A549 treated with GW870086 at 1 μM for 4 hours (cell line): ENCODE data around the gene KATNBL1. TPM values are rescaled to one million over a fixed set of nuclear protein-coding genes. Genes with fewer than 3 reads are reported as not detected.

Experiments used
- total RNA-seq: library from RNA; stranded (reverse); fragments of 200-300 nt; extraction: Qiagen RNA extraction; gene quantifications from 5 replicates; pipeline ENCODE4 v1.2.3, GENCODE V29; 2022; ENCODE audit warnings: low read depth

Gene KATNBL1
- 21.1 to 35.8 TPM (median 30.7 TPM) in 5 replicates for total RNA-seq

GRCh38 chr15:34209421-34210282, at the start of gene KATNBL1:
KATNBL1 (minus strand) TSS chr15:34210096; CDS start chr15:34163676, 46,420 bp downstream.

DNA sequence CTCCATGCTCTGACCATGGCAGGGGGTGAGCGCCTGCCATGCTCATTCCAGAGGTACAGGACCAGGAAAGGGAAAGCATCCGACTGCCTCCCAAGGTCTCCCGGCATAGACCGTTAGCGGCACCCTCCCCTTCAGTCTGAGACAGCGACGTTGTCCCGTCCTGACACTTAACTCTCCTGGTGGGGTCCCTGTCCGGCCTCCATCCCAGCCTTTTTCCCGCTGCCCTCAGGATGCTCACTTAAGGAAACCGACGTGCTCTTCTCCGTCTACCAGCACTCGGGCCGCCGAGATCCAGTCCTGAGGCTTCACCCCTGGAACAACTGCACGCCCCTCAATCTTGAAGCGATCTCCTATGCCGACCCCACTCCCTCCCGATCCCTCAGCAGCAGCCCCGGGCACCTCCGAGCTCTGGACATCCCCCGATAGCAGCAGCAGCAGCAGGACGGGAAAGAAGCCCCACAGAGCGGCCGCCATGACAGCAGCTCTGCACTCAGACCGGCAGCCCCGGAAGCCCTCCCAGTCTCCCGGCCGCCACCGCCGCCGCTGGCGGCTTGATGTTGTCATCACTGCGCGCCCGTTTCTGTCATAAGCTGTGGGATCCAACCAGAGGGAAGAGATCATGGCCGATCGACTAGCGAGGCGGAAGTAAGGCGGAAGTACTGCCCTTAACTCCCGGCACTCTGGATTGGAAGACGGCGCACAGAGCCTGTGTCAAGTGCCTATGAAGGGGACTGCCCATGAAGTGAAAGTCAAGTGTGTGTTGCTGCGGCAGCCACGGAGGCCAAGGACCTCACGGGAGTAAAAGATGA, 108.3 kb downstream of the KATNBL1 start, which contains the start of the genes EMC7 and PGBD4:
EMC7 (minus strand) TSS at position 497 of the 809 bp plus-strand sequence; CDS start at position 474, 23 bp downstream.
PGBD4 (plus strand) TSS at position 718 of the 809 bp plus-strand sequence. CDS start 449 bp downstream, outside the sequence.

Other genes with a start within 250 kb of the KATNBL1 start
- gene CHRM5, start 241.6 kb downstream of the KATNBL1 start, total RNA-seq = 0.06 TPM in 1 of 5 replicates, not detected in the others
- 19.7 to 24.1 TPM (median 22.4 TPM) in 5 replicates for gene AVEN, start 170.9 kb downstream of the KATNBL1 start, total RNA-seq
- gene EMC7, start 108.2 kb downstream of the KATNBL1 start, total RNA-seq = 129 to 153 TPM (median 148 TPM) in 5 replicates
- 0.96 to 1.7 TPM (median 1.6 TPM) in 5 replicates for gene PGBD4, start 108.0 kb downstream of the KATNBL1 start, total RNA-seq
- gene EMC4, start 14.9 kb upstream of the KATNBL1 start, total RNA-seq = 195 to 211 TPM (median 198 TPM) in 5 replicates
- 3.9 to 7.5 TPM (median 4.8 TPM) in 5 replicates for gene SLC12A6, start 127.7 kb upstream of the KATNBL1 start, total RNA-seq
- 531 to 628 TPM (median 546 TPM) in 5 replicates for gene NOP10, start 133.0 kb upstream of the KATNBL1 start, total RNA-seq
- not detected in 5 replicates for gene NUTM1, start 133.2 kb upstream of the KATNBL1 start, total RNA-seq
- gene LPCAT4, start 157.1 kb upstream of the KATNBL1 start, total RNA-seq = 47.2 to 62.6 TPM (median 59.1 TPM) in 5 replicates
- gene GOLGA8A, start 227.7 kb upstream of the KATNBL1 start, total RNA-seq = 4.9 to 12.8 TPM (median 7.9 TPM) in 5 replicates